Measurements from ENCODE around the gene CEP83. TPM values are rescaled to one million over a fixed set of nuclear protein-coding genes. Genes with fewer than 3 reads are reported as not detected.

CEP83 gene
- total RNA-seq, 1 donor from 2014 or later: 14.9 TPM

GRCh38 chr12:94260017-94260416 is 199.7 kb downstream of the CEP83 start:
- H3K4me3 ChIP-seq (ENCODE audit: low read depth, low read length): no peak overlapping the region
- no peaks in the 10 kb centered on the region for H3K36me3 ChIP-seq (ENCODE audit: control insufficient read depth, insufficient read depth, low read length)
- no peak for DNase-seq (ENCODE audit: low read depth)
- no peak for TF ChIP-seq CTCF (IDR thresholded peaks at IDR 0.05; ENCODE audit: insufficient read depth, low read length, poor library complexity, severe bottlenecking)
- no peaks in the 10 kb centered on the region for H3K27me3 ChIP-seq (ENCODE audit: control insufficient read depth, insufficient read depth, low read length)

GRCh38 chr12:94258593-94258992 is 201.1 kb downstream of the CEP83 start:
- no peaks in the 10 kb centered on the region for H3K36me3 ChIP-seq (ENCODE audit: control insufficient read depth, insufficient read depth, low read length)
- TF ChIP-seq CTCF (IDR thresholded peaks at IDR 0.05; ENCODE audit: insufficient read depth, low read length, poor library complexity, severe bottlenecking): no peak
- DNase-seq (ENCODE audit: low read depth): no peak
- H3K27me3 ChIP-seq (ENCODE audit: control insufficient read depth, insufficient read depth, low read length): no peaks in the 10 kb centered on the region
- H3K4me3 ChIP-seq (ENCODE audit: low read depth, low read length): no peak overlapping the region

Other genes with a start within 250 kb of the CEP83 start
- gene TMCC3, start 190.7 kb upstream of the CEP83 start, total RNA-seq: 22.8 and 24.1 TPM in 2 replicates

All from kidney epithelial cell (primary cell).